Measurements from ENCODE around the gene PIK3R6.

The PIK3R6 gene

DNA sequence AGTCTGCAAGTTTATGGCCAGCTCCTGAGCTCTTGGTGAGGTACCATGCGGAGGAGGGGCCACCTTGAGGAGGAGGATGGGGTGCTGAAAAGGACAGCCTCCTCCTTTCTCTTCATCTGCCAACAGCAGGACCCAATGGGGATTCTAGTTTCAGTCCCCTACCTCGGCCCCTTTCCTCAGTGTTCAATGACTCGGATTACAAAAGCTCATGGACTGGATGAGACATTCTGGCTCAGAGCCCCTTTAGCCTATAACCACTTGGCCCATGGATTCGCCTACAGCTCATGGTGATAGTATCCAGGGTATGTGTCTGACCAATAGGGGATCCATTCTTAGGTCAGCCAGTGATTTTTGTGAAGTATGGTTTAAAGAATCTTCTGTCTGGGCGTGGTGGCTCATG, 8.5 kb upstream of the PIK3R6 start:
- in situ Hi-C loops (cut with MboI; ENCODE audit: low sequenced_read_pairs): no loop called here

GRCh38 chr17:8875436-8875835, 8.0 kb upstream of the PIK3R6 start:
- in situ Hi-C loops (cut with MboI; ENCODE audit: low sequenced_read_pairs): no loop called here

DNA sequence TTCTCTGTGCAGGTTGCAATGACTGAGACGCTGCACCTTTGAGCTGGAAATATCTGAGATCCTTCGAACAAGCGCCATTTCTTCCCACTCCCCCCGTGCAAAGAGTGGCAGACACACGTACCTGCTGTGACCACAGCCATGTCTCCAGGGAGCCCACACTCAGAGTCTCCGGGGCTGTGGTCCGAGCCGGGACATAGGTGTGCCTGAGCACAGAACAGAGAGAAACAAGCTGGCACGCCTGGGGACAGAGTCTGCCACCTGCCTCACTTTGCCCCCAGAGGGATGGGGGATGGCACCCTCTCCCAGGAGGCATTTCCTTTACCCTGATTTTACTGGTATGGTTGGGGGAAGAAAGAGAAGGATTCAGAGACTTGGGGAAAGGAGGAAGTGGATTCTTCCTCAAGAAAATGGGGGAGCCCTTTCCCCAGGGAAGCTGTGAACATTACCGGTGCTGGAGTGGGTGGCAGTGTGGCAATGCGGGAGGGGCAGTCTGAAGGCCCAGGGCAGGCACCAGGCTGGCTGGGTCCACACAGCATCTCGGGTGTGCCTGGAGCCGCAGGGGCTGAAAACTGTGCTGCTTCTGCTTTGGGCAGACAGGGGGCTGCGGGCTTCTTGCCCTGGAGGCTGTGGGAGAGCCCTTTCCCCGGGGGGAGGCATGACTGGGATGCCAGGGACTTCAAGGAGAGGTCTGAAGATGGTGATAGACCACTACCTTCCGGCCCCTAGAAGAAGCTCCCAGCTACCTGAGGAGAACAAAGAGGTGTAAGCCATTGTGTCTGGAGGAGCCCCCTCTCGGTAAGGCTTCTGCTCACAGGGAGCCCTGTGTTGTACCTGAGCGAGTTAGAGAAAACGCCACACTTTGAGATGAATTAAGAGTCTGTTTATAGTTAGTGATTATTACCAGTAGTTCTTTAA, 6.6 kb upstream of the PIK3R6 start:
- in situ Hi-C loops (cut with MboI; ENCODE audit: low sequenced_read_pairs): no loop called here

- in situ Hi-C loops (cut with MboI; ENCODE audit: low sequenced_read_pairs): no loop called here
These were observed 5.4 kb upstream of the PIK3R6 start for GRCh38 chr17:8872705-8873435.

- in situ Hi-C loops (cut with MboI; ENCODE audit: low sequenced_read_pairs): no loop called here
These were observed 4.7 kb upstream of the PIK3R6 start for GRCh38 chr17:8872036-8872704.

DNA sequence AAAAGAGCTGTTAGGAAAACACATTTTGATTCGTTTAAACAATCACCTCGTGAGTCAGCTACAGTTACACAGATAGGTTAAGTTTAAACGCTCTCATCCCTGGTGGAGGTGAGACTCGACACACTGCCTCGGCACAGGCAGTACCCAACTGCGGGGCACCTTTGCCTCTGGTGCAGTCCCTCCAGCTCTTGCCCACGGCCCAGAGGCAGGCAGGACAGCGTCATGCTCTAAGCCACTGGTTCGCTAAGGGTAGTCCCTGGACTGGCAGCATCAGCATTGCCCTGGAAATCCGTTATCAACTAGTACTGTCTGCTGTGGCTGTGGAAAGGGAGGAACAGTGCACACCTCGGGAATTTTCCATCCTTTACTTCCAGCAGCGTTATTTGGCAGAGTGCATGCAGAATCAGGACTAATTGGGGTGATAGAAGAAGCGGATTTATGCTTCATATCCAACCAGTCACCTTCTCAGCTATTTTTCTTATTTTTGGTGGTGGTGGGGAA, 3.7 kb upstream of the PIK3R6 start:
- in situ Hi-C loops (cut with MboI; ENCODE audit: low sequenced_read_pairs): no loop called here

- in situ Hi-C loops (cut with MboI; ENCODE audit: low sequenced_read_pairs): no loop called here
These were observed 3.0 kb upstream of the PIK3R6 start for GRCh38 chr17:8870406-8871040.

DNA sequence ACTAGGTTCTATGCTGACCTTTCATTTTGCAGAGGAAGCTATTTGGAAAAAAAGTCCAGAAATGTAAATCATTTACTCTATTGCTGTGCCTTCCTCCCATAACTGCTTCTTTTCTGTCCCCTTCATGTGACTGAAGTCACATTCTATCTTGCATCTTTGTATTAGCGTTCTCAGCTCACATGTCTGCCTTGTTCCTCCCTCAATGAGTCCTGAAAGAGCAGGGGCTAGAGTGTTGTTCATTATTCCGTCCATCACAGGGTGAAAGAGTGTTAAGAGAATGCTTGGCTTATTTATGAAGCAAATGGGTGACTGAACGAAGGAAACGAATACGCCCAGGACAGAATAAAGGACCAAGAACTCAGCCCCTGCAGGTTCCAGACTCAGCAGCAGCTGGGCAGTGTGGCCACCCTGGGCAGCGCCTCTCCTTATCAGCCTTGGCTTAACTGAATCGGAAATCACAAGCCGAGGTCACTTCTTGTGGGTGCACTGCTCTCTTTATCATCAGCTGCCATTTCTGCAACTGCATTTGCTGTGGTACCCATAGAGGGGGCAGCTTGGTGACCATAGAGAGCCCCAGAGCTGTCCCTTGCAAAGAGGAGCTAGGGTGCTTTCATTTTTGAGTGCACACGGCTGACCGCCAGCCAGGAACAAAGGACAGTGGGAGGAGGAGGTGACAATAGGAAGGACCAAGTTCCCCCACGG, 1.8 kb upstream of the PIK3R6 start:
- in situ Hi-C loops (cut with MboI; ENCODE audit: low sequenced_read_pairs): no loop called here

DNA sequence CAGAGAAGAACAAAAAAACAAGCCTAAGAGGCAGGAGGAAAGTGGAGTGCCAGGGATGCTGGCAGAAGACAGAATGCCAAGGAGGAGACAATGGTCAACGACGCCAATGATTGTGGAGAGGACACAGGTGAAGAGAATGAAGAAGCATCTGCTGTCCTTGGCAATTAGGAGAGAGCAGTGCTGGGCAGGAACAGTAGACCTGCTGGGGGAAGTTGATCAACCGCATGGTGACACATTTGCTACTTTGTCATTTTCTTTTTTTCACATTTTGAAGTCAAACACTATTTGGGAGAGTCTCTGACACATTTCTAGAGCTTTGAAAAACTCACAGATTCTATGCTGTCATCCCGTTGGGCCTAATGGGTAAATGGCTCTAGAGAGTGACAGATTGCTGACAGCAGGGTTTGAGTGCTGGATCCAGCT, 1.1 kb upstream of the PIK3R6 start:
- in situ Hi-C loops (cut with MboI; ENCODE audit: low sequenced_read_pairs): no loop called here

DNA sequence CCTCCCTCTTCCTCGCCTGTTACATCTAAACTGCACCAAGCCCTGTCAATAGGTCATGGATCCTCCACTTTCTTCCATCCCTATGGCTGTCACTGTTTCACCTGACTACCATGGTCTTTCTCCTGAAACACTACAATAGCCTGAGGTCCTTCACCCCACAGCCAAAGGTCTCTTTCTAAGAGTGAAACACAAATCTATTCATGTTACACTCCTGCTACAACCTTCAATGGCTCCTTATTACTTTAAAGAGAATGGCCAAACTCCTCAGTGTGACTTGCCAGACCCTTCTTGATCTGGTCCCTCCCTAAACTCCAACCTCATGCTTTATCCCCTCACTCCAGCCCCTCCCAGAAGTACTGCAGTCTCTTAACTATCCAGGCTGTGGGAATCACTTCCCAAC, 618 bp upstream of the PIK3R6 start:
- in situ Hi-C loops (cut with MboI; ENCODE audit: low sequenced_read_pairs): no loop called here

- in situ Hi-C loops (cut with MboI; ENCODE audit: low sequenced_read_pairs): no loop called here
These were observed 1.7 kb downstream of the PIK3R6 start for GRCh38 chr17:8865811-8866210.

GRCh38 chr17:8865385-8865784, 2.1 kb downstream of the PIK3R6 start:
- in situ Hi-C loops (cut with MboI; ENCODE audit: low sequenced_read_pairs): no loop called here

- in situ Hi-C loops (cut with MboI; ENCODE audit: low sequenced_read_pairs): no loop called here
These were observed 5.0 kb downstream of the PIK3R6 start for GRCh38 chr17:8862213-8863056.

GRCh38 chr17:8861495-8862181, 5.8 kb downstream of the PIK3R6 start:
- in situ Hi-C loops (cut with MboI; ENCODE audit: low sequenced_read_pairs): no loop called here

GRCh38 chr17:8859804-8860430, 7.6 kb downstream of the PIK3R6 start:
- in situ Hi-C loops (cut with MboI; ENCODE audit: low sequenced_read_pairs): no loop called here

- in situ Hi-C loops (cut with MboI; ENCODE audit: low sequenced_read_pairs): no loop called here
These were observed 8.3 kb downstream of the PIK3R6 start for GRCh38 chr17:8859027-8859803.

GRCh38 chr17:8857919-8858318, 9.6 kb downstream of the PIK3R6 start:
- in situ Hi-C loops (cut with MboI; ENCODE audit: low sequenced_read_pairs): no loop called here

Measured in HL-60/S4 treated with retinoic acid at 250 ng/mL for 4 days and 3 days (cell line).